ENCODE results near the gene ELAVL3. TPM values are rescaled to one million over a fixed set of nuclear protein-coding genes. Genes with fewer than 3 reads are reported as not detected.

The ELAVL3 gene
- total and polyA plus RNA-seq, 2 of the 8 experiments (the other 6 are each of a cell fraction or from before 2014, with no cell fraction given) = 0.80 to 1.0 TPM

DNA sequence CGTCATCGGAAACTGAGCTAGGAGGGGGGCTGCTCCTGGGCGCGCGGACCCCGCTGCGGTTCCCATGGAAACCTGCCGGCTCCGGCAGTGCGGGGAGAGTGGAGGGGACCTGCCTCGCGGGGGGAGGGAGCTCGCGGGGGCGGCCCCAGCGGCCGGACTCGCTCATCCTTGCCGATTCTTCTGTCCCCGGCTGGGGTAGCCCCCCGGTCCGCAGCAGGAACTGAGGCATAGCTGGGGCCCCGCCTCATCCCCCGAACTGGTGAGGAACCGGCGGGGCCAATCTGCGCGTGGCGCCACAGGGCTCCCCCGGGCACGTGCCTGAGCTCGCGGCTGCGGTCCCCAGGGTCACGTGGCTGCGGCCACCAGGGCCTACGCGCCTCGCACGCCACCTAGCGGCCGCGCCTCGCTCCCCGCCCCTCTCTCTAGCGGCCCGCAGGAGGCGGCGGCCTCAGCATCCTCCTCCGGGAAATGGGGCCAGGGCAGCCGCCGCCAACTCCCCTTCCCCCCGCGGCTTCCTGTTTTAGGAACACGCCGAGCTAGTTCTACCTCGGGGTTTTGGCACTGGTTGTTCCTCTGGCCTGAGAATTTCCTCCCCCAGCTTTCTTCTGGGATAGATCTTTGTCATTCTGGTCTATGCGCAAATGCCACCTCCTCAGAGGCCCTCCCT lies 1.7 kb upstream of the ELAVL3 start (continued):
- TF ChIP-seq, protein P1, sequence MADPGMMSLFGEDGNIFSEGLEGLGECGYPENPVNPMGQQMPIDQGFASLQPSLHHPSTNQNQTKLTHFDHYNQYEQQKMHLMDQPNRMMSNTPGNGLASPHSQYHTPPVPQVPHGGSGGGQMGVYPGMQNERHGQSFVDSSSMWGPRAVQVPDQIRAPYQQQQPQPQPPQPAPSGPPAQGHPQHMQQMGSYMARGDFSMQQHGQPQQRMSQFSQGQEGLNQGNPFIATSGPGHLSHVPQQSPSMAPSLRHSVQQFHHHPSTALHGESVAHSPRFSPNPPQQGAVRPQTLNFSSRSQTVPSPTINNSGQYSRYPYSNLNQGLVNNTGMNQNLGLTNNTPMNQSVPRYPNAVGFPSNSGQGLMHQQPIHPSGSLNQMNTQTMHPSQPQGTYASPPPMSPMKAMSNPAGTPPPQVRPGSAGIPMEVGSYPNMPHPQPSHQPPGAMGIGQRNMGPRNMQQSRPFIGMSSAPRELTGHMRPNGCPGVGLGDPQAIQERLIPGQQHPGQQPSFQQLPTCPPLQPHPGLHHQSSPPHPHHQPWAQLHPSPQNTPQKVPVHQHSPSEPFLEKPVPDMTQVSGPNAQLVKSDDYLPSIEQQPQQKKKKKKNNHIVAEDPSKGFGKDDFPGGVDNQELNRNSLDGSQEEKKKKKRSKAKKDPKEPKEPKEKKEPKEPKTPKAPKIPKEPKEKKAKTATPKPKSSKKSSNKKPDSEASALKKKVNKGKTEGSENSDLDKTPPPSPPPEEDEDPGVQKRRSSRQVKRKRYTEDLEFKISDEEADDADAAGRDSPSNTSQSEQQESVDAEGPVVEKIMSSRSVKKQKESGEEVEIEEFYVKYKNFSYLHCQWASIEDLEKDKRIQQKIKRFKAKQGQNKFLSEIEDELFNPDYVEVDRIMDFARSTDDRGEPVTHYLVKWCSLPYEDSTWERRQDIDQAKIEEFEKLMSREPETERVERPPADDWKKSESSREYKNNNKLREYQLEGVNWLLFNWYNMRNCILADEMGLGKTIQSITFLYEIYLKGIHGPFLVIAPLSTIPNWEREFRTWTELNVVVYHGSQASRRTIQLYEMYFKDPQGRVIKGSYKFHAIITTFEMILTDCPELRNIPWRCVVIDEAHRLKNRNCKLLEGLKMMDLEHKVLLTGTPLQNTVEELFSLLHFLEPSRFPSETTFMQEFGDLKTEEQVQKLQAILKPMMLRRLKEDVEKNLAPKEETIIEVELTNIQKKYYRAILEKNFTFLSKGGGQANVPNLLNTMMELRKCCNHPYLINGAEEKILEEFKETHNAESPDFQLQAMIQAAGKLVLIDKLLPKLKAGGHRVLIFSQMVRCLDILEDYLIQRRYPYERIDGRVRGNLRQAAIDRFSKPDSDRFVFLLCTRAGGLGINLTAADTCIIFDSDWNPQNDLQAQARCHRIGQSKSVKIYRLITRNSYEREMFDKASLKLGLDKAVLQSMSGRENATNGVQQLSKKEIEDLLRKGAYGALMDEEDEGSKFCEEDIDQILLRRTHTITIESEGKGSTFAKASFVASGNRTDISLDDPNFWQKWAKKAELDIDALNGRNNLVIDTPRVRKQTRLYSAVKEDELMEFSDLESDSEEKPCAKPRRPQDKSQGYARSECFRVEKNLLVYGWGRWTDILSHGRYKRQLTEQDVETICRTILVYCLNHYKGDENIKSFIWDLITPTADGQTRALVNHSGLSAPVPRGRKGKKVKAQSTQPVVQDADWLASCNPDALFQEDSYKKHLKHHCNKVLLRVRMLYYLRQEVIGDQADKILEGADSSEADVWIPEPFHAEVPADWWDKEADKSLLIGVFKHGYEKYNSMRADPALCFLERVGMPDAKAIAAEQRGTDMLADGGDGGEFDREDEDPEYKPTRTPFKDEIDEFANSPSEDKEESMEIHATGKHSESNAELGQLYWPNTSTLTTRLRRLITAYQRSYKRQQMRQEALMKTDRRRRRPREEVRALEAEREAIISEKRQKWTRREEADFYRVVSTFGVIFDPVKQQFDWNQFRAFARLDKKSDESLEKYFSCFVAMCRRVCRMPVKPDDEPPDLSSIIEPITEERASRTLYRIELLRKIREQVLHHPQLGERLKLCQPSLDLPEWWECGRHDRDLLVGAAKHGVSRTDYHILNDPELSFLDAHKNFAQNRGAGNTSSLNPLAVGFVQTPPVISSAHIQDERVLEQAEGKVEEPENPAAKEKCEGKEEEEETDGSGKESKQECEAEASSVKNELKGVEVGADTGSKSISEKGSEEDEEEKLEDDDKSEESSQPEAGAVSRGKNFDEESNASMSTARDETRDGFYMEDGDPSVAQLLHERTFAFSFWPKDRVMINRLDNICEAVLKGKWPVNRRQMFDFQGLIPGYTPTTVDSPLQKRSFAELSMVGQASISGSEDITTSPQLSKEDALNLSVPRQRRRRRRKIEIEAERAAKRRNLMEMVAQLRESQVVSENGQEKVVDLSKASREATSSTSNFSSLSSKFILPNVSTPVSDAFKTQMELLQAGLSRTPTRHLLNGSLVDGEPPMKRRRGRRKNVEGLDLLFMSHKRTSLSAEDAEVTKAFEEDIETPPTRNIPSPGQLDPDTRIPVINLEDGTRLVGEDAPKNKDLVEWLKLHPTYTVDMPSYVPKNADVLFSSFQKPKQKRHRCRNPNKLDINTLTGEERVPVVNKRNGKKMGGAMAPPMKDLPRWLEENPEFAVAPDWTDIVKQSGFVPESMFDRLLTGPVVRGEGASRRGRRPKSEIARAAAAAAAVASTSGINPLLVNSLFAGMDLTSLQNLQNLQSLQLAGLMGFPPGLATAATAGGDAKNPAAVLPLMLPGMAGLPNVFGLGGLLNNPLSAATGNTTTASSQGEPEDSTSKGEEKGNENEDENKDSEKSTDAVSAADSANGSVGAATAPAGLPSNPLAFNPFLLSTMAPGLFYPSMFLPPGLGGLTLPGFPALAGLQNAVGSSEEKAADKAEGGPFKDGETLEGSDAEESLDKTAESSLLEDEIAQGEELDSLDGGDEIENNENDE (IDR thresholded peaks at IDR 0.05; ENCODE audit: insufficient replicate concordance, low read length) = no peak
- TF ChIP-seq SIRT6 (IDR thresholded peaks at IDR 0.05; ENCODE audit: low read length) (no peak), EGR1 (IDR thresholded peaks at IDR 0.05; ENCODE audit: borderline replicate concordance, low read depth, low read length) (no peak), FOSL1 (IDR thresholded peaks at IDR 0.05; ENCODE audit: insufficient read depth, low read depth, low read length) (no peak), SRF (IDR thresholded peaks at IDR 0.05; ENCODE audit: low read depth, low read length) (no peak), RAD21 (IDR thresholded peaks at IDR 0.05 in 1 of 2, conservative IDR thresholded peaks at IDR 0.05 in 1 of 2; ENCODE audit: low read depth in 2 of 2, low read length in 2 of 2) (peak; percentile 86 to 87), ATF3 (IDR thresholded peaks at IDR 0.05; ENCODE audit: insufficient read depth, low read depth, low read length) (peak; percentile 96), NANOG (IDR thresholded peaks at IDR 0.05; ENCODE audit: insufficient read depth, low read depth, low read length, poor library complexity, severe bottlenecking) (no peak), TBP (IDR thresholded peaks at IDR 0.05; ENCODE audit: low read depth, low read length) (no peak; the same call in 1 of the 2 replicates)
